Naive thymus-derived CD4-positive, alpha-beta T cell (primary cell): ENCODE results near the gene PHIP. TPM values are rescaled to one million over a fixed set of nuclear protein-coding genes. Genes with fewer than 3 reads are reported as not detected.
A peak's percentile ranks its signal among the peaks of the same experiment; 100 is the strongest.

Experiments
- ATAC-seq: fragments of 150-1000 bp; cut with Tn5 transposase; 2 replicates; pipeline ENCODE4 v1.10.0; 2021; ENCODE audit warnings: mild to moderate bottlenecking, moderate library complexity
- CTCF ChIA-PET: fragments of 350-600 bp; sonication (Branson Sonifier 250); formaldehyde crosslinking; loops from one replicate; lab custom pipeline; 2021; ENCODE audit warnings: antibody characterized with exemption; lab: Charles Lee
- POLR2A ChIA-PET: fragments of 350-600 bp; sonication (Branson Sonifier 250); formaldehyde crosslinking; loops from one replicate; lab custom pipeline; 2021; ENCODE audit warnings: antibody characterized with exemption, inconsistent platforms; lab: Charles Lee
- DNase-seq, 9 donors: peaks; one replicate each; pipeline versions ENCODE4 v3.0.0 to v3.0.0-alpha.2; 2020 to 2022; ENCODE audit warnings: mixed read lengths in 1 of 9
- H3K27ac ChIP-seq: one replicate; pipeline ENCODE4 v1.7.0; 2013; ENCODE audit warnings: mild to moderate bottlenecking, low read depth, low read length, moderate library complexity
- H3K27me3 ChIP-seq, 2 donors: one replicate each; pipeline ENCODE4 v1.7.0; 2013; ENCODE audit warnings: low read length in 2 of 2, mild to moderate bottlenecking in 2 of 2, moderate library complexity in 2 of 2; ENCODE audit not compliant: control insufficient read depth in 2 of 2, insufficient read depth in 2 of 2
- H3K36me3 ChIP-seq, 3 experiments: 1 replicate in 2 of 3; 2 replicates in 1 of 3; pipeline ENCODE4 v1.7.0; 2013; ENCODE audit warnings: low read length in 3 of 3, mild to moderate bottlenecking in 3 of 3, moderate library complexity in 1 of 3; ENCODE audit not compliant: insufficient read depth in 3 of 3, control insufficient read depth in 2 of 3
- H3K4me1 ChIP-seq, 2 donors: one replicate each; pipeline ENCODE4 v1.7.0; 2013; ENCODE audit warnings: low read length in 2 of 2, mild to moderate bottlenecking in 2 of 2, moderate library complexity in 1 of 2; ENCODE audit not compliant: control insufficient read depth in 2 of 2, insufficient read depth in 2 of 2
- H3K4me3 ChIP-seq: 2 replicates; pipeline ENCODE4 v1.7.0; 2013; ENCODE audit warnings: mild to moderate bottlenecking, low read length
- H3K9me3 ChIP-seq, 3 experiments: 1 replicate in 2 of 3; 2 replicates in 1 of 3; pipeline ENCODE4 v1.7.0; 2013; ENCODE audit warnings: low read length in 3 of 3; ENCODE audit not compliant: control insufficient read depth in 2 of 3
- H3K27ac Mint-ChIP-seq, 9 donors: one replicate each; pipeline ENCODE4 v1.8.0; 2020 to 2022; ENCODE audit warnings: mixed read lengths in 9 of 9, mild to moderate bottlenecking in 8 of 9, moderate library complexity in 5 of 9, inconsistent platforms in 2 of 9
- H3K27me3 Mint-ChIP-seq, 5 donors: one replicate each; pipeline ENCODE4 v1.8.0; 2021 to 2022; ENCODE audit warnings: mixed read lengths in 5 of 5, mild to moderate bottlenecking in 1 of 5
- H3K36me3 Mint-ChIP-seq, 5 donors: one replicate each; pipeline ENCODE4 v1.8.0; 2020 to 2022; ENCODE audit warnings: mixed read lengths in 5 of 5, mild to moderate bottlenecking in 3 of 5, inconsistent platforms in 1 of 5
- H3K4me1 Mint-ChIP-seq, 7 donors: one replicate each; pipeline ENCODE4 v1.8.0; 2020 to 2022; ENCODE audit warnings: mixed read lengths in 7 of 7, mild to moderate bottlenecking in 3 of 7, inconsistent platforms in 1 of 7
- H3K4me3 Mint-ChIP-seq, 10 donors: one replicate each; pipeline ENCODE4 v1.8.0; 2020 to 2022; ENCODE audit warnings: mild to moderate bottlenecking in 10 of 10, mixed read lengths in 10 of 10, moderate library complexity in 6 of 10, inconsistent platforms in 2 of 10
- H3K9me3 Mint-ChIP-seq, 11 donors: one replicate each; pipeline ENCODE4 v1.8.0; 2020 to 2022; ENCODE audit warnings: mixed read lengths in 11 of 11, mild to moderate bottlenecking in 4 of 11, inconsistent platforms in 1 of 11, moderate library complexity in 1 of 11
- intact Hi-C, 2 donors: fragments of 100-400 bp; cut with micrococcal nuclease; formaldehyde crosslinking; loops; one replicate each; pipeline ENCODE4 v1.15.1; 2023
- polyA plus RNA-seq, 2 donors: library from polyadenylated mRNA; unstranded; fragments of 300-500 nt; fragmentation: Illumina TruSeq; gene quantifications; one replicate each; pipeline ENCODE4 v1.2.3, GENCODE V29; 2021
- total RNA-seq, 6 experiments: library from RNA in 5 of 6; stranded (reverse) in 5 of 6; gene quantifications; 1 replicate in 5 of 6; 2 replicates in 1 of 6; pipeline ENCODE4 v1.2.3 and lab custom pipeline; 2021 to 2026

PHIP gene
- 10 to 100 TPM; 34.0 to 46.8 (median 41.6) TPM for total RNA-seq
- polyA plus RNA-seq = 10 to 100 TPM; 13.4 to 14.4 TPM
- 207 reads per million, percentile 93 among the genes with 10 or more reads in this experiment for total RNA-seq (lab: John Stamatoyannopoulos, UW)

DNA sequence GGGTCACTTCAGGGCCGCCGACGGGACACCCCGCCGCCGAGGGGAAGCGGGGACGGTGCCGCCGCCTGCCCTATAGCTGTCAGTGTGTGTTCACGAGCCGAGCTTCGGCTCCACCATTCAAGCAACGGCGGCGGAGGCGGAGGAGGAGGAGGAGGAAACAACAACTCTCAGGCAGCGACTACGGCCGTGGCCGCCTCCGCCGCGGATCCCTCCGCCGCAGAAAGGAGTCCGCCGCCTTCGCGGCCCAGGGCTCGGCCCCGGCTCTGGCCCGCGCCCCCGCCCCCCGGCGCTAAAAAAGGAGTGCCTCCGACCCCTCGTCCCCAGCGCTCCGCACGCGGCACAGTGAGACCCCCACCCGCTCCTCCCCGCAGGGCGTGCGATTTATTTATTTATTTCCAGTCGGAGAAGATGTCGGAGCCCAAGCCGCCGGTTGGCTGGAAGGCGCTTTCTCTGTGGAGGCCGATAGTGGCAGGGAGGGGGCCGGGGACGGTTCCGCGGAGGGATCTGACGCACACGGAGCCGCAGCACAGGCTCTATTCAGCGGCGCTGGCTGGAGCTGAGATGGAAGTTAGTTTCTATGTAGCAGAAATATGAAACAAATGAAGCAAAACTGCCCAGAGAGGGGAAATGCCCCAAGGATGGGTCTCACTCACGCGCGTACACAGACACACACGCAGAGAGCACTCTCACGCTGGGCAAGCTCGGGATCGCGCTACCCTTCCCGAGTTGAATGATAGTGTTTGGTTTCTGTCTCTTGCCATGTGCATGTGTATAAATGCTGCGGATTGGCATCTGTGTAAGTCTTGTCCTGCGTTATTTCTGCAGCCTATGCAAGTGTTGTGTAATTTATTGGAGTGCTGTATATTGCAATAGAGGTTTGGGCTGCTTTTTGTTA lies at the start of gene PHIP:
Gene PHIP, minus strand, starts transcription at position 180 of the 895 bp plus-strand sequence. CDS start 186 bp downstream, outside the sequence.
- Mint-ChIP-seq H3K27me3 (peaks cover 4 to 23% (median 15%) of the 10 kb centered on the region in 5 donors), H3K4me3 (peak within 1 kb of the TSS; percentile 92 to 98 (median 94)), H3K4me1 (peaks cover 19 to 47% (median 41%) of the 10 kb centered on the region in 7 donors), H3K27ac (peak within 1 kb of the TSS; percentile 93 to 98 (median 95)), H3K9me3 (peaks cover 0 to 9% (median 0%) of the 10 kb centered on the region in 11 donors), H3K36me3 (peaks cover 0 to 11% (median 0%) of the 10 kb centered on the region in 5 donors)
- DNase-seq (peak; percentile 89 to 97 (median 94)), ATAC-seq (peak; percentile 90)
- intact Hi-C loops = loop anchor here (1.0 to 10.0 kb wide), 14 partner anchors 8 to 1029 kb away; partner anchors contain the start of genes BCKDHB (in 2 of the 2), HMGN3 (in 2 of the 2), IRAK1BP1 (in 2 of the 2) and LCA5 (in 2 of the 2)
- H3K9me3 ChIP-seq = no peaks in the 10 kb centered on the region
- POLR2A ChIA-PET = interaction anchor here (0.6 to 5.6 kb wide), 20 partner anchors 9 to 1028 kb away, joined by 3 to 44 read pairs (median 6); partner anchors contain the start of genes BCKDHB, HMGN3, IRAK1BP1 and LCA5
- H3K4me3 ChIP-seq = peak within 1 kb of the TSS; percentile 83
- peaks cover 19 to 21% of the 10 kb centered on the region in 2 donors for H3K4me1 ChIP-seq
- H3K27ac ChIP-seq = peak within 1 kb of the TSS; percentile 98
- CTCF ChIA-PET = interaction anchor here (1.6 kb wide), 1 partner anchor 36 kb away, joined by 5 read pairs; no protein-coding TSS in a partner anchor
- peaks cover 0 to 12% (median 0%) of the 10 kb centered on the region in 3 experiments for H3K36me3 ChIP-seq
- no peaks in the 10 kb centered on the region for H3K27me3 ChIP-seq

DNA sequence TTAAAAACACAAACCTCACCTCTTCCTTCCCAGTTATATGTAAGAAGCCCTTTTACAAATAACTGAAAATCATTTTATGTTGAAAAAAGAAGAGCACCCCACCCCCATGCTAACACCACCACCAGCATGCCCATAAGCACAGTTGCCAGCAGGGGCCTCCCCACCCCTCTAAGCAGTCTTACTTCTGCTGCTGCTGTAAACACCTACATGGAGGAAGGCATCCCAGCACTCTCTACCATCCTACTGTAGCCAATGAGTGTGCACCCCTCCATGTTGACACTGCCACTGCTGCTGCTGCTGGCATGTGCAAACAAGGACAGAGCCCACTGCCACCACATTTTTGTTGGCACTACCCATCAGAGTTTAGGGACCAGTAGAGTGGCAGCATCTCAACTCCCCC lies 49.6 kb upstream of the PHIP start:
- H3K27me3 Mint-ChIP-seq = peaks cover 0 to 18% (median 14%) of the 10 kb centered on the region in 5 donors
- DNase-seq (no peak), ATAC-seq (no peak)
- H3K27ac Mint-ChIP-seq = no peak overlapping the region
- intact Hi-C loops = no loop called here
- ChIA-PET CTCF (no interaction called here), POLR2A (no interaction called here)
- Histone ChIP-seq H3K27me3 (no peaks in the 10 kb centered on the region), H3K36me3 (no peaks in the 10 kb centered on the region), H3K4me3 (no peak overlapping the region), H3K27ac (no peak overlapping the region), H3K9me3 (no peaks in the 10 kb centered on the region), H3K4me1 (no peaks in the 10 kb centered on the region)
- H3K9me3 Mint-ChIP-seq = peaks cover 0 to 8% (median 3%) of the 10 kb centered on the region in 11 donors
- H3K4me3 Mint-ChIP-seq = no peak overlapping the region
- H3K36me3 Mint-ChIP-seq = no peaks in the 10 kb centered on the region
- no peaks in the 10 kb centered on the region for H3K4me1 Mint-ChIP-seq

DNA sequence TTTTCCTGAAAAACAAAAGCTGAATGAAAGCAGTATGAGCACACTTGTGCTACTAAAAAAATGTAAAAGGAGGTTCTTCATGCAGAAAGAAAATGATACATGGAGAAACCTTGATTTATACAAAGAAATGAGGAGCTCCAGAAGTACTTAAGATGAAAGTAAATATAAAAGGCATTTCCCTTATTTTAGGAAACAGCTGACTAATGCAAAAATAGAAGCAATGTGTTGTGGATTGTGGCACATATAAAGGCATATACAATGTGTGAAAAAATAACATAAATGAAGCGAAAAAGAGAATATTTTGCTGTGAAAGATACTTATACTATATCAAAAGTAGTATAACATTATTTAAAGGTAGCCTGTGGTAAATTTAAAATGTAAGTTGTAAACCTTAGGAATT lies 41.2 kb upstream of the PHIP start:
- H3K4me1 Mint-ChIP-seq = no peaks in the 10 kb centered on the region
- H3K36me3 Mint-ChIP-seq = peaks cover 0 to 3% (median 0%) of the 10 kb centered on the region in 5 donors
- intact Hi-C loops = no loop called here
- H3K27me3 Mint-ChIP-seq = peaks cover 12 to 34% (median 28%) of the 10 kb centered on the region in 5 donors
- no peaks in the 10 kb centered on the region for H3K4me1 ChIP-seq
- ATAC-seq = no peak
- ChIA-PET CTCF (no interaction called here), POLR2A (no interaction called here)
- no peak overlapping the region for H3K4me3 ChIP-seq
- no peaks in the 10 kb centered on the region for H3K9me3 ChIP-seq
- no peak overlapping the region for H3K27ac ChIP-seq
- no peaks in the 10 kb centered on the region for H3K36me3 ChIP-seq
- no peak overlapping the region for H3K4me3 Mint-ChIP-seq
- DNase-seq = no peak
- no peaks in the 10 kb centered on the region for H3K27me3 ChIP-seq
- no peak overlapping the region for H3K27ac Mint-ChIP-seq
- H3K9me3 Mint-ChIP-seq = peaks cover 0 to 10% (median 0%) of the 10 kb centered on the region in 11 donors

DNA sequence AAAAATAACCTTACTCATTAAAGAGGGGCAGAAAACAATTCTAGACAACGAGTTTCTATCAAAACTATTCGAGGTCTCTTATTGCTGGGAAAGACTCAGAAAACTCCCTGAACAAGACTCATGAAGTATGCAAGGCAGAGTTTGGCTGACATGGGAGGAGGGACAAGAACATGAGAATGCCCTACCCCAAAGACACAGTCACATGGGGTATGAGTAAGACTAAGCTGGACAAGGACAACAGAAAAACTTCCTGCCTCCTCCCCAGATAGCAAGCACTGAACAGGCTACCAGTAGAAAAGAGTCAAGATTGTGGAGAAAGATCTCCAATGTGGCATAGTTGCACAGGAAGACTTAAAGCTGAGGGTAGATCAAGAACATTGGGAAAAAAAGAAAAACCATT lies 39.7 kb upstream of the PHIP start:
- ATAC-seq (no peak), DNase-seq (no peak)
- H3K27me3 ChIP-seq = no peaks in the 10 kb centered on the region
- Mint-ChIP-seq H3K4me1 (no peaks in the 10 kb centered on the region), H3K27ac (no peak overlapping the region), H3K4me3 (no peak overlapping the region), H3K36me3 (peaks cover 0 to 3% (median 0%) of the 10 kb centered on the region in 5 donors), H3K27me3 (peaks cover 11 to 34% (median 28%) of the 10 kb centered on the region in 5 donors), H3K9me3 (peaks cover 0 to 8% (median 0%) of the 10 kb centered on the region in 11 donors)
- intact Hi-C loops = no loop called here
- no peak overlapping the region for H3K4me3 ChIP-seq
- H3K27ac ChIP-seq = no peak overlapping the region
- POLR2A ChIA-PET = no interaction called here
- no peaks in the 10 kb centered on the region for H3K36me3 ChIP-seq
- H3K4me1 ChIP-seq = no peaks in the 10 kb centered on the region
- no peaks in the 10 kb centered on the region for H3K9me3 ChIP-seq
- CTCF ChIA-PET = no interaction called here

DNA sequence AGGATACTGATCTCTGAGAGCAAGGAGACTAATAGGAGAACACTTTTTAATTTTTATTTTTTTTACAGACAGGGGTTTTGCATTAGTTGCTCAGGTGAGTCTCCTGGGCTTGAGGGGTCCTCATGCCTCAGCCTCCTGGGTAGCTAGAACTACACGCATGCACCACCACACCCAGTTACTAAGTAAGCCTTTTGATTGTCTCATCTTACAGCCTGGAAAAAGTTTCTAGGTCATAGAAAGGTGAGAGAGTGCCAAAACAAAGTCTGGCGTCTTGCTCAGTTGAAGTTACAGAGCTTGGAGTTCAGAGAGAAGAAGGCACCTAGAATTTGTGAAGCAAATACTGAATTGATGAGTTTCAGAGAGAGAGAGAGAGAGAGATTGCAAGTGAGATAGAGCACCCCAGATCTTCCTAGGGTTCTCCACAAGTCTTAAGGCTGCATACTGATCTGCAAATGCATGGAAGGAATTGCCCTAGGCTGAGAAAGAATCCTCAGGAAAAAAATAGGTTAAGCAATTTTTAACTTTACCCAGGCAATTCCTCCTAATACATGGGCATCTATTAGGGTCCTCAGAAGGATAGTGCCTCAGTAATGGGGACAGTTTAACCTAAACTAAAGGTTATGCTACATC lies 37.6 kb upstream of the PHIP start:
- H3K4me1 ChIP-seq = no peaks in the 10 kb centered on the region
- ChIA-PET POLR2A (no interaction called here), CTCF (no interaction called here)
- intact Hi-C loops = no loop called here
- no peak for ATAC-seq
- no peaks in the 10 kb centered on the region for H3K4me1 Mint-ChIP-seq
- no peak for DNase-seq
- H3K4me3 ChIP-seq = no peak overlapping the region
- peaks cover 11 to 34% (median 19%) of the 10 kb centered on the region in 5 donors for H3K27me3 Mint-ChIP-seq
- H3K36me3 ChIP-seq = no peaks in the 10 kb centered on the region
- H3K4me3 Mint-ChIP-seq = no peak overlapping the region
- H3K36me3 Mint-ChIP-seq = peaks cover 0 to 3% (median 0%) of the 10 kb centered on the region in 5 donors
- H3K27ac ChIP-seq = no peak overlapping the region
- H3K27me3 ChIP-seq = no peaks in the 10 kb centered on the region
- H3K9me3 Mint-ChIP-seq = peaks cover 0 to 3% (median 0%) of the 10 kb centered on the region in 11 donors
- H3K27ac Mint-ChIP-seq = no peak overlapping the region
- no peaks in the 10 kb centered on the region for H3K9me3 ChIP-seq

DNA sequence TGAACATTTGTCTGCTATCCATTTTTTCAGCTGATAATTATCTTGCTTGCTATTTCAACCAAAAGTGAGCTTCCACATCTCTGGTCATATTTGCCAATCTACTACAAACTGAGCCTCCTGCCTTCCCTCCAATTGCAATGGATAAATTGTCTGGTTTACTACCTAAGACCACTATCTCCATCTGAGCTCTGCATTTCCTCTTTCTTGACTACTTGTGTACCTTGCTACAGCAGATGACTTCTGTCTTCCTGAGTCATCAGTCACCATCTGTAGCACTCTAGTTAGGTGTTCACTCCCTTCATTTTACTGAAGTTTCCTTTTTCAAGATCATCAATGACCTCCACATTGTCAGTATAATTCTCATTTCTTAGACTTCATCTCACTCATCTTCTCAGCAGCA lies 33.5 kb upstream of the PHIP start:
- Histone ChIP-seq H3K4me1 (no peaks in the 10 kb centered on the region), H3K27ac (no peak overlapping the region), H3K27me3 (no peaks in the 10 kb centered on the region), H3K4me3 (no peak overlapping the region), H3K36me3 (no peaks in the 10 kb centered on the region), H3K9me3 (no peaks in the 10 kb centered on the region)
- H3K27me3 Mint-ChIP-seq = peaks cover 0 to 33% (median 13%) of the 10 kb centered on the region in 5 donors
- no peaks in the 10 kb centered on the region for H3K9me3 Mint-ChIP-seq
- H3K4me1 Mint-ChIP-seq = no peaks in the 10 kb centered on the region
- no peak overlapping the region for H3K27ac Mint-ChIP-seq
- H3K36me3 Mint-ChIP-seq = no peaks in the 10 kb centered on the region
- no peak overlapping the region for H3K4me3 Mint-ChIP-seq
- ATAC-seq (no peak), DNase-seq (no peak)
- CTCF ChIA-PET = no interaction called here
- POLR2A ChIA-PET = interaction anchor here (0.6 kb wide), 1 partner anchor 33 kb away, joined by 3 read pairs; no protein-coding TSS in a partner anchor
- intact Hi-C loops = no loop called here
